ENCODE data around the gene CAPN7.
A peak's percentile ranks its signal among the peaks of the same experiment; 100 is the strongest.

The CAPN7 gene

DNA sequence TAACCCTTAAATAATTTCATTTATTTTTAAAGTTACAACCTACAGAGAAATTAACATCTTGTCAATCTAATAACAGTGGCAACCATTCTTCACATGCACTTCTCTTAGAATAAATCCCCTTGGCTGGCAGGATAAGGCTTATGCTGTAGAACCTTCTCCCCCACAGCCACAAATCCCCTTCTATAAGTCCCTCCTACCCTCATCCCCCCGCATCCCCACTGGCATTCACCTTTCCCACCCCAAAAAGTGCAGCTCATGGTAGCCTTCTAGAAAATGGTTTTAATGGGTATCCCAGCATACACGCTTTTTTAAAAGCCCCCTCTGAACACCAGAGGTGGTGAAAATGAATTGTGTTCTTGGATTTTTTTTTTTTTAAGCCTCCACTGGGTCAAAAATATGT is 49.2 kb downstream of the CAPN7 start:
- no peak for DNase-seq

DNA sequence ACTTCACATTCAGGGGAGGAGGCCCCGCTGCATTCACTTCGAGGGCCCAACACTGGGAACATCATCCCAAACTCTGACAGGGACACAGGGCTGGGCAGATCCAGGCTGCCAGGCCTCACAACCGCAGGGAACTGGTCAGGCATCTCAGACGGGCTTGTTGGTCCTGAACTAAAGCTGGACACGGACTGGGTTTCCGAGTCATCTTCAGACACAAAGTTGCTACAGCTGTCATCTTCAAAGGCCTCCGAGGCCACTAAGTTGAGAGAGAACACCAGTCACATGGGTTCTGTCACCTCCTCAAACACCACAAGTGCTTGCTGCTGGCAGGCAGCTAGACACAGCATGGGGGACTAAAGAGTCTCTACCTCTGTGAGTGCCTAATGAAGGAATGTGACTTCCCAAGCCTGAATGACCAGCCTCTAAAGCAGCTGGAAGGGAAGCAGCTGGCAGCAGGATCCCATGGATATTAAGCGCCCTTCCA is 50.9 kb downstream of the CAPN7 start:
- DNase-seq, result no peak

DNA sequence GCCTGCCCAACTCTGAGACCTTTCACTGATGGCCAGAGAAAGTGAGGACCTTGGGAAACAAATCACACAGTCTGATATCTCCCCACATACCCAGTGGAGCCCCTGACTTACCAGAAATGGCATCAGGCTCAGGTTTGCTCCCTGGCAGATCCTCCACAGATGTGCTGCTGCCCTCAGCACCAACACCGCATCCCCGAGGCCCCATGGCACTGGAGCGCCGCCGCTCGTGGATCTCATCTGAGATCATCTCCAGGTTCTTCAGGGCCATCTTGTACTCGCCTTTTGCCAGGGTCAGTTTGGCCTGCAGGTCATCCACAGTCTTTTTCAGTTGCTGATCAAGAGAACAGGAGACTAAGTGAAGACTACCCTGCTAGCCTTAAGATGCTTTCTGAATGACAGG is 52.7 kb downstream of the CAPN7 start:
- no peak for DNase-seq

DNA sequence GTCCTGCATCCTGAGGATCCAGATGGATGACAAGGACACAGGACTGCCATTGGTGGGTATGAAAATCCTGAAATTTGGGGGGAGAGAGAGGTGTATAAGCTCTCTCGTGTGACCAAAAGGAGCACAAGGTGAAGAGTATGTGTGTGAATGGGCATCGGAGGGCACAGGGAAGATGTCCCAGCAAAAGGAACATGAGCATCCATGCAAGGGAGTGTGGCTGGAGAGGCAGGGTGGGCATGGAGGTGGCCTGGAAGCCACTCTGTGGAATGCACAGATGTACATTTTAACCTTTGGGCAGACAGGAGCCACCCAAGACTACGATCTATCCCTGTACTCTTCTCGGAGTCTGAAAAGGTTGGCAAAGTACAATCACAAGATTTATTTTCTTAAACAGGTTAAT is 54.5 kb downstream of the CAPN7 start:
- DNase-seq, result no peak

DNA sequence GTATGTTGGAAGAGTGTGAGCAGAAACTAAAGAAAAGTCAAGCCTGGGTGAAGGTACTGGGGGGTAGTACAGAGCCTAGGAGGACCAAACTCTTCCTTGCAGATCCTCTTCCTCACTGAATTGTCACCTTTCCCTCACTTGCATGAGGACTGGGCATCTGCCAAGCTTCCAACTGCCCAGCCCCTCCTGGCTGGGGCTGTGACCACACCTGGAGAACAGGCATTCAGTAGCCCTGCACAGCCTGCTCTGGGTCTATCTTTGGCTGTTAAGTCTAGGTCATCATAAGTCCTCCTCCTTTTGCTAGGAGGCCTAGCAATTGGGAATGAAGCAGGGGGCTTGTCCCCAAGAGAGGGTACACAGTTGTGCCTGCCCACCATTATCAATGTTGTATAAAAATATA is 55.2 kb downstream of the CAPN7 start:
- no peak for DNase-seq

DNA sequence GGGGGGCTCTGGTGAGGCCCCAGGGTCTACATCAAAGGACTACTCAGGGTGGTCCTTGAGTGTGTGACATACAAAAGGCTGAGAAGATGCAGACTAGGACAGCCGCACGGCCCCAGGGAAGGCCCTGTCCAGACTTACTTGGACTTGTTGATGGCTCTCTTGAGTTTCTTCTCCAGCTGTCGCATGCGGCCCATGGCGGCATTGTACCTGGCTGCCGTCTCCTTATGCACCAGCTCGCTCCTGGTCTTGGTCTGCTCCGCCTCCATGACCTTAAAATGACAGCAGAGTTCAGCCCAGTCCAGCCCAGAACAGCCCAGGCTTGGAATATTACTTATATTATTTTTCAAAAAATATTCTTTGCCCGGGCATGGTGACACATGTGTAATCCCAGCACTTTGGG is 56.0 kb downstream of the CAPN7 start:
- no peak for DNase-seq

- no peak for DNase-seq
Measured at GRCh38 chr3:15263120-15263519, 57.1 kb downstream of the CAPN7 start.

GRCh38 chr3:15263926-15264325 is 57.9 kb downstream of the CAPN7 start:
- no peak for DNase-seq

DNA sequence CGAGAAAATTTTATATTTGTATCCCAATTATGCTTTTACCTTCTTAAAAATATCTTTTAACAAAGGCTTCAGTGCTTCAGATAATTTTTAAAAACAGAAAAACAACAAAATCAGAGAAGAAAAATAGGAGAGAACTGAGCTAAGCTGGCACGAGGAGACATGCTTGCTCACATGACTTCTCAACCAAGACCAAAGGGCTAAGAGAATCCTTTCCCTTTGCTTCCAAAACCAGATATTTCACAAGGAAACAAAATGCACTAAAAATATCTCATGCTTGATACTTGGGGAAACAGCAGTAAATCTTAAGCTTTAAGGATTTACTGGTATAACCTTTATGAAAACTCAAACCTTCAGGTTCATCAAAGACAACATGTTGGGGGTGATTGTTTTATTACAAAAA is 58.4 kb downstream of the CAPN7 start:
- no peak for DNase-seq

DNA sequence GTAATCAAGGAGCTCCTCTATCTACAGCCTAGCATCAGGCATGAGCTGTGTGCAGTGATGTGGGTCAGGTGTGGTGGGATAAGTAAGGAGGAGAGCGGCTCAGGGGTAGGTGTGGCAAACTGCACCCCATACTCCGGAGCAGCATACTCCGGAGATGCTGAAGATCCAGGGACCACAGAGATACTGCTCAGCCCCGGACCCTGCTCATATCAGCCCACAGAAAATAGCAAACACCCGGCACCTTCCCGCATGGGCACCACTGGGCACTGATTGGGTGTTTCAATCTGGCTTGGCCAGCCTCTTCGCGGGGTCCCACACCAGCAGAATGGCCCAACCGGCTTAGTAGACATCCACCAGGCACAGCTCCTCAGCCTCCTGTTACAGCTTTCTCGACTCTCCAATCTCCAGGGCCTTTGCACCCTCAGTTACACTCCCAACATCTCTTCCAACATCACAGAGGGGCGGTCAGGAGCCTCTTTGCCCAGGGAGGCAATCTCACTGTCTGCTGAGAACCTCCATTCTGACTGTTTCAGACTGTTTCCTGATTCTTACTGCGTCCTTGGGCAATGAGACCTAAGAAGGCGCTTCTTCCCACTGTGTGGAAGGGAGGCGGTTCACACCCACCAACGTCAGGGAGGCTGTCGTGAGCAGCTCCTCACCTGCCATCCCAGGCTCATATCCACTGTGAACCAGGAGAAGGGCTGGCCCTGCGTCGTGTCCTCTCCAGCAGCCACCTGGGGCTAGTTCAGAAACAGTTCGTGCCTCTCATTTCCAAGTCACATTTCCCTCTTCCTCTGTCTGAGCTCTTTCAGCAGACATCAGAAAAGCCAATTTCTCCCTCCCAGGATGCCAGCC is 59.8 kb downstream of the CAPN7 start:
- DNase-seq, result no peak

GRCh38 chr3:15266510-15267376 is 60.7 kb downstream of the CAPN7 start:
- no peak for DNase-seq

GRCh38 chr3:15267502-15267901 is 61.5 kb downstream of the CAPN7 start:
- no peak for DNase-seq

DNA sequence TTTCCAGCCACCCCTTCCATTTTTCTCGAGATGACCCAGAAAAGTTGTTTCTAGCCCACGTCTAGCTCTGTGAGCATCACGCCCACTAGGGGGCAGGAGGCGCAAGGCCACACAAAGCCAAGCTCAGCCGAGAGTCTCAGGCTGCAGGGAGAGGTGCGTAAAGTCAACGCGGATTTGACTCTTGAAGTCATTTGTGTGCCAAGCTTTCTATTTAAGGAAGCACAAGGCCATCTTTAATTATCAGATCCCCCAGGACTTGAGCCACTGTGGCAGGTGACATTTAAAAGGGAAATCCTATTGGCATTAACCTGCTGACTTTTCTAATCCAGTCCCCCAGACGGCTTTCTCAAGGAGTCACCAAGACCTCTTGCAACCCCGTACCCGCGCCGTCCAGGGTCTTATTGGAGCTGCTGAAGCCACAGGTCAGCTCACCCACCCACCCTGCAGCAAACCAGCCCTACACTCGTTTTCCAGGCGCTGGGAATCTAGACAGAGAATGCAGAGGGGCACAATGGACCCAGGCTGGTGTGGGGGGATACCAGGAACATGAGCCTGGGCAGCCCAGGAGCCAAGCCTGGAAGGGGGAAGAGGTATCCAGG is 62.1 kb downstream of the CAPN7 start:
- peak; percentile 63 for DNase-seq

DNA sequence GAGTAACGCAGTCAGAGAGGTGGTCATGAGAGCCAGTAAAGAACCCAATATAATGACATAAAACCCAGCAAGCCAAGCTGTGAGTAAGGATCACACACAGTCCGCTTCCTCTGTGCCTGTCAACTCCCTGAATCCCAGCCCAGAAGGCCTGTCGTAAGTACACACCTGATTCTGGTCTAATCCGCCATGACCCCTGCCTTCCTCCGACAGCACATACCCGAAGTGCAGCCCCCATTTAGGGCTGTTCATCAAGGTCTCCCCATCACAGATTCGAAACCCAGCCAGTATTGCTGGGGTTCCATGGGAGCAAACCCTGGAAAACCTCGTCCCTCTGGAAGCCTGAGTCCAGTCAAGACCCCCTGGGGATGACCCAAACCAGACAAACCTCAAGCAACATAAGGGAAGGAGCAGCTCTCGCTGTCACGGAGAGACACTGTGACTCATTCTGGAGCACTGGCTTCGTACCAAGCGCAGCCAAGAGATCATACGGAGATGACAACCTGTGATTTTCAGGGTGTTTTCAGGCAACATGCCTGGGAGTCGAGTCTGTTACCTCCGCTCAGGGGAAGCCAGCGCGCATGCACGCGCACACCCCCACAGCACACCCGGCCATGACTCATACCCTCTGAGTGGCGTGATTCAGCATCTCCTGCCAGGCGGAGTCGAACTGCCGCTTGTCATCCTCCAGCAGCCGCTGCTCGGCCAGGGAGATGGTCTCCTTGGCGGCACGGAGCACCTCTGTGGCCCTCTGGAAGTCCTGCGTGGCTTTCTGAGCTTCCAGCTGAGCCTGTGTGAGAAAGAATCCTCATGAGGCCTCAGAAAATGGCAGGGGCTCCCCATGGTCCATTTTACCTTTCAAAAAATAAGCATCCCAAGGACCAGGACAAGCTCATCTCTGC is 63.3 kb downstream of the CAPN7 start:
- DNase-seq, result no peak

GRCh38 chr3:15271030-15271429 is 65.0 kb downstream of the CAPN7 start:
- no peak for DNase-seq

- DNase-seq, result no peak
Measured at GRCh38 chr3:15271785-15272381, 65.8 kb downstream of the CAPN7 start.

GRCh38 chr3:15272426-15273196 is 66.6 kb downstream of the CAPN7 start:
- no peak for DNase-seq

GRCh38 chr3:15273227-15273626 is 67.2 kb downstream of the CAPN7 start:
- DNase-seq, result no peak

- DNase-seq, result no peak
Measured at GRCh38 chr3:15276028-15276724, 70.1 kb downstream of the CAPN7 start.

DNA sequence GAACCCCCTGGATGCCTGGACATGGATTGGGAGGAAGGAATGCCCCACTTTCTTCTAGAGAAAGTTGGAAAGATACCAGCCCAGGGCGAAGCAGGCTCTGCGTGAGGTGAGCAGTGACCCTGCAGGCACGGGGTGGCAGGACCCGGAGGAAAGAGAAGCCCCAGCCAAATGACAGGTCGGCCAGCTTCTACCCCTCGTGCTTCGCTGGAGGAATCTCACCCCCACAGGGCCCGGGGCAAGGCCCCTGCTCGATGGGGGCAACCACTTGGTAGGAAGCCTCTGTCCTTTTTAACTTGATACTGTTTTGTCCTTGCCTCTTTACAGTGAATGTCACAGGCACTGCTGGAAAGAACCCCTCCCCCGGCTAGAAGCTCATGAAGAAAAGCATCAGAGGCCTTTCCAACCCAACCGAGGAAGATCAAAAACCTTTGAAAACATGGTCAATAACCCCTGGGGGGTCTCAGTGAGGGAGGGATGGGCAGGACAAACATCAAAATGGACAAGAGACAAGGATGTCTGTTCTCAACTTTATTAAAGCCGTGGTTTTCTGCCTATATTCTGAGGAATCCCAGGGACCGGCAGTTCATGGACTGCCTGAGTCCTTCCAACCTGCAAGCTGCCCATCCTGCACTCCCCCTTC is 71.9 kb downstream of the CAPN7 start:
- DNase-seq, result no peak

Data from NCI-H1092 (cell line).